Measurements from ENCODE around the gene ZNF580. TPM values are rescaled to one million over a fixed set of nuclear protein-coding genes. Genes with fewer than 3 reads are reported as not detected.

ZNF580 gene
- total RNA-seq (10 to 100 TPM; 23.5 to 45.5 (median 31.1) TPM), polyA plus RNA-seq (10 to 100 TPM; 10.4 to 27.9 (median 13.8) TPM)

GRCh38 chr19:55640577-55641425, at the start of gene ZNF580:
TSS of gene ZNF580 (plus strand) at chr19:55641002. CDS start at chr19:55642509, 1,507 bp downstream.
- TF ChIP-seq POLR2A (IDR thresholded peaks at IDR 0.05) (no peak), POLR2AphosphoS5 (IDR thresholded peaks at IDR 0.05) (peak in 2 of 4 donors; percentile 39 to 44)
- Histone ChIP-seq H3K27me3 (no peaks in the 10 kb centered on the region), H3K4me3 (peak within 1 kb of the TSS; percentile 78 to 99 (median 85)), H3K9me3 (no peaks in the 10 kb centered on the region), H3K4me1 (peaks cover 0 to 83% (median 77%) of the 10 kb centered on the region in 4 donors), H3K36me3 (peaks cover 0 to 19% (median 2%) of the 10 kb centered on the region in 4 donors), H3K27ac (peak within 1 kb of the TSS; percentile 84 to 98 (median 97))
- peak; percentile 83 for DNase-seq
- WGBS, 2 donors = 1% methylated on average over 89 of the region's 89 CpGs
- intact Hi-C loops (cut with DNase I) = no loop called here

- Histone ChIP-seq H3K9me3 (no peaks in the 10 kb centered on the region), H3K27ac (no peak overlapping the region), H3K27me3 (no peaks in the 10 kb centered on the region), H3K4me3 (no peak overlapping the region), H3K36me3 (peaks cover 0 to 33% (median 2%) of the 10 kb centered on the region in 4 donors), H3K4me1 (peaks cover 0 to 14% (median 13%) of the 10 kb centered on the region in 4 donors)
- TF ChIP-seq, protein P1, sequence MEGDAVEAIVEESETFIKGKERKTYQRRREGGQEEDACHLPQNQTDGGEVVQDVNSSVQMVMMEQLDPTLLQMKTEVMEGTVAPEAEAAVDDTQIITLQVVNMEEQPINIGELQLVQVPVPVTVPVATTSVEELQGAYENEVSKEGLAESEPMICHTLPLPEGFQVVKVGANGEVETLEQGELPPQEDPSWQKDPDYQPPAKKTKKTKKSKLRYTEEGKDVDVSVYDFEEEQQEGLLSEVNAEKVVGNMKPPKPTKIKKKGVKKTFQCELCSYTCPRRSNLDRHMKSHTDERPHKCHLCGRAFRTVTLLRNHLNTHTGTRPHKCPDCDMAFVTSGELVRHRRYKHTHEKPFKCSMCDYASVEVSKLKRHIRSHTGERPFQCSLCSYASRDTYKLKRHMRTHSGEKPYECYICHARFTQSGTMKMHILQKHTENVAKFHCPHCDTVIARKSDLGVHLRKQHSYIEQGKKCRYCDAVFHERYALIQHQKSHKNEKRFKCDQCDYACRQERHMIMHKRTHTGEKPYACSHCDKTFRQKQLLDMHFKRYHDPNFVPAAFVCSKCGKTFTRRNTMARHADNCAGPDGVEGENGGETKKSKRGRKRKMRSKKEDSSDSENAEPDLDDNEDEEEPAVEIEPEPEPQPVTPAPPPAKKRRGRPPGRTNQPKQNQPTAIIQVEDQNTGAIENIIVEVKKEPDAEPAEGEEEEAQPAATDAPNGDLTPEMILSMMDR (IDR thresholded peaks at IDR 0.05) = no peak
- no peak for TF ChIP-seq EP300 (IDR thresholded peaks at IDR 0.05)
- TF ChIP-seq POLR2A (IDR thresholded peaks at IDR 0.05) = no peak
- TF ChIP-seq POLR2AphosphoS5 (IDR thresholded peaks at IDR 0.05) = no peak
- intact Hi-C loops (cut with DNase I) = no loop called here
- no peak for DNase-seq
- WGBS, 2 donors = 85 to 88% methylated on average over 10 of the region's 10 CpGs
These were observed 49.2 kb upstream of the ZNF580 start for GRCh38 chr19:55591555-55591954.

GRCh38 chr19:55592391-55593090, 48.3 kb upstream of the ZNF580 start:
- H3K27me3 ChIP-seq = no peaks in the 10 kb centered on the region
- intact Hi-C loops (cut with DNase I) = no loop called here
- WGBS, 2 donors = 94 to 96% methylated on average over 73 of the region's 73 CpGs
- TF ChIP-seq EP300 (IDR thresholded peaks at IDR 0.05) (no peak), POLR2AphosphoS5 (IDR thresholded peaks at IDR 0.05) (no peak), POLR2A (IDR thresholded peaks at IDR 0.05) (no peak)
- TF ChIP-seq, protein P1 (IDR thresholded peaks at IDR 0.05) = no peak
- peaks cover 0 to 43% (median 2%) of the 10 kb centered on the region in 4 donors for H3K36me3 ChIP-seq
- no peak overlapping the region for H3K27ac ChIP-seq
- peaks cover 0 to 4% (median 3%) of the 10 kb centered on the region in 4 donors for H3K4me1 ChIP-seq
- no peak for DNase-seq
- no peaks in the 10 kb centered on the region for H3K9me3 ChIP-seq
- no peak overlapping the region for H3K4me3 ChIP-seq

GRCh38 chr19:55593096-55593772, 47.6 kb upstream of the ZNF580 start:
- Histone ChIP-seq H3K4me3 (no peak overlapping the region), H3K4me1 (no peaks in the 10 kb centered on the region), H3K27ac (no peak overlapping the region), H3K9me3 (no peaks in the 10 kb centered on the region), H3K27me3 (no peaks in the 10 kb centered on the region), H3K36me3 (peaks cover 0 to 45% (median 2%) of the 10 kb centered on the region in 4 donors)
- DNase-seq = no peak
- TF ChIP-seq POLR2A (IDR thresholded peaks at IDR 0.05) (no peak), POLR2AphosphoS5 (IDR thresholded peaks at IDR 0.05) (no peak), EP300 (IDR thresholded peaks at IDR 0.05) (no peak)
- TF ChIP-seq, protein P1 (IDR thresholded peaks at IDR 0.05) = no peak
- intact Hi-C loops (cut with DNase I) = no loop called here
- 91 to 95% methylated on average over 68 of the region's 68 CpGs for WGBS, 2 donors

Measured in sigmoid colon (tissue), 7 donors.